Amniotic stem cell (primary cell): ENCODE results near the gene CEP20.
A peak's percentile ranks its signal among the peaks of the same experiment; 100 is the strongest.
"Not testable (repeated sequence)": the region's sequence is repeated elsewhere in the genome, so short reads cannot be mapped to it uniquely, and the experiment has no call there.

Experiments used
- DNase-seq: peaks from one replicate; lab custom pipeline; 2025; lab: John Stamatoyannopoulos, UW

CEP20 gene, protein sequence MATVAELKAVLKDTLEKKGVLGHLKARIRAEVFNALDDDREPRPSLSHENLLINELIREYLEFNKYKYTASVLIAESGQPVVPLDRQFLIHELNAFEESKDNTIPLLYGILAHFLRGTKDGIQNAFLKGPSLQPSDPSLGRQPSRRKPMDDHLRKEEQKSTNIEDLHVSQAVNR

DNA sequence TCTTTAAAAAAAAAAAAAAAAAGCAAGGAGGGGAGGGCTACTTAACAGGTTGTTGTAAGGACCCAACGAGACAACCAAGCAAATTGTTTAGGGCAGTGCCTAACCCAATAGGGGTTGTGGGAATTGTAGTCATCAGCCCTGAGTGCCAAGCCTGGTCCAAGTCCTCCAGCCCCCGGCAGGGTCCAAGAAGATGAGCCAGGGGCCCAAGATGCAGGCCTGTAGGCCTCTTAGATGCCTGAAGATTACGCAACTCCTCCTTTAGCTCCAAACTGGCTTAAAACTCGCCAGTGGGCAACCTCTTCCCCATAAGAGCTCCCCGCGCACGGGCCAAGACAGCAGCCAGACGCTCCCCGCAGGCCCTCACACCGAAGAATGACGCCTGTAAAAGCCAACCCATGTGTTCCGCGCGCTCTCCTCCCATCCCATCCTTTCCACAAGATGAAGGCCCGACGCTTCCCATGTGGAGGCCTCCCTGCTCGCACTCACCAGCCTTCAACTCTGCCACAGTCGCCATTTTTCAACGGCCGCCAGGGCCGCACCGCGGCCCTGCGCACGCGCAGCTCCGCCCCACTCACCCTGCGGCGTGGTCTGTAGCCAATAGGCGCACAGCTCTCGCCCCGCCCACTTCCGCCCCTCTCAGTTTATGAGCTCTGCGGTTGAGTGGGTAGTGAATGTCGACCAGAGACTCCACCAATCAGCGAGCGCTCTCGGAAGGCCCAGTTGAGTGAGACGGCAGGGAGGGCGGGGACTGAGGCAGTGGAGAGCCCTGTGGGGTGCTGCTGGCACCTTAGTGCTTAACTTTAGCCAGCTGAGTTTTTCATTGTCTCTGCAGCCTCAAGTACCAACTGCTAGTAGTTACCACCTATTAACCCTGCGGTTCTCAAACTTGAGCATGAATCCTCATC is at the start of gene CEP20:
Gene CEP20, minus strand, starts transcription at position 532 of the 905 bp plus-strand sequence. Its CDS starts 18 bp downstream, at position 514.
- DNase-seq: peak; percentile 100

DNA sequence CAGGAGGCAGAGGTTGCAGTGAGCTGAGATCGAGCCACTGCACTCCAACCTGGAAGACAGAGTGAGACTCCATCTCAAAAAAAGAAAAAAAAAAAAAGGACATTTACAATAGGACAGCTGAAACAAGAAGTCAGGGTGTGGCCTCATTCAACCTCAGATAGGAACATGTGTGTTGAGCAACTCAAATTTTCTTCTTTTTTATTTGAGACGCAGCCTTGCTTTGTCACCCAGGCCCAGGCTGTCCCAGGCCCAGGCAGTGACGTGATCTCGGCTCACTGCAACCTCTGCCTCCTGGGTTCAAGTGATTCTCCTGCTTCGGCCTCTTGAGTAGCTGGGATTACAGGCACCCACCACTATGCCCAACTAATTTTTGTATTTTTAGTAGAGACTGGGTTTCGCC is 48.4 kb upstream of the CEP20 start:
- DNase-seq: not testable (repeated sequence)

DNA sequence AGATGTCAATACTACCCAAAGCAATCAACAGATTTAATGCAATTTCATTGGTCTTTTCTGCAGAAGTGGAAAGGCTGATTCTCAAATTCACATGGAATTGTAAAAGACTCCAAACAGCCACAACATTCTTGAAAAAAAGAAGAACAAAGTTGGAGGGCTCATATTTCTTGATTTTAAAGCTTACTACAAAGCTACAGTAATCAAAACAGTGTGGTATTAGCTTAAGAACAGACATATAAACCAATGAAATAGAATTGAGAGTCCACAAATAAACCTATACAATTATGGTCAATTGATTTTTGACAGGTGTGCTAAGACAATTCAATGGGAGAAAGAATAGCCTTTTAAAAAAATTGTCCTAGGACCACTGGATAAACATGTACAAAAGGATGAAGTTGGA is 46.6 kb upstream of the CEP20 start:
- DNase-seq: no peak

DNA sequence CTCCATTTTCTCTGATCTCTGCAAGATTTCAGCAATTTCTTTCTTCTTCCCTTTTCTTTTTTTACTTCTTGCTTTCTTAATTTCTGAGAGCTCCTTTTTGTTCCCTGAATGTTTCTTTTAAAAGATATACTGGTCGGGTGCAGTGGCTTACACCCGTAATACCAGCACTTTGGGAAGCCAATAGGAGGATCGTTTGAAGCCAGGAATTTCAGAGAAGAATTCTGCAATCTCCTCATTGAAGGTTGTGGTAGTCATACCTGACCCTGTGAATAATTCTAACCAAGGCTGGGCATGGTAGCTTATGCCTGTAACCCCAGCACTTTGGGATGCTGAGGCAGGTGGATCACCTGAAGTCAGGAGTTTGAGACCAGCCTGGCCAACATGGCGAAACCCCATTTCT is 45.4 kb upstream of the CEP20 start:
- no peak for DNase-seq

DNA sequence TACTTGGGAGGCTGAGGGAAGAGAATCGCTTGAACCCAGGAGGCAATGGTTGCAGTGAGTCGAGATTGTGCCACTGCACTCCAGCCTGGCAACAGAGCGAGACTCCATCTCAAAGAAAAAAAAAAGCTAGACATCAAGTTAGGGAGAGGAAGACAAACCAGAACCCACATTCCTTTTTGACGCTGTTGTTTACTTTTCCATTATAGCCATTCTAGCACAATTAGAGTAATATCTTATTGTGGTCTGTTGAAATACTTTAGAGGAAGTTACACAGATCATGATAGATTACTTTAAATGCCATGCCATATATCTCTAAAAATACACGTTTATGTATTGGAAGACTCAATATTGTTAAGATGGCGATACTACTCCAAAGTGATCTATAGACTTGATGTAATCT is 44.5 kb upstream of the CEP20 start:
- no peak for DNase-seq

DNA sequence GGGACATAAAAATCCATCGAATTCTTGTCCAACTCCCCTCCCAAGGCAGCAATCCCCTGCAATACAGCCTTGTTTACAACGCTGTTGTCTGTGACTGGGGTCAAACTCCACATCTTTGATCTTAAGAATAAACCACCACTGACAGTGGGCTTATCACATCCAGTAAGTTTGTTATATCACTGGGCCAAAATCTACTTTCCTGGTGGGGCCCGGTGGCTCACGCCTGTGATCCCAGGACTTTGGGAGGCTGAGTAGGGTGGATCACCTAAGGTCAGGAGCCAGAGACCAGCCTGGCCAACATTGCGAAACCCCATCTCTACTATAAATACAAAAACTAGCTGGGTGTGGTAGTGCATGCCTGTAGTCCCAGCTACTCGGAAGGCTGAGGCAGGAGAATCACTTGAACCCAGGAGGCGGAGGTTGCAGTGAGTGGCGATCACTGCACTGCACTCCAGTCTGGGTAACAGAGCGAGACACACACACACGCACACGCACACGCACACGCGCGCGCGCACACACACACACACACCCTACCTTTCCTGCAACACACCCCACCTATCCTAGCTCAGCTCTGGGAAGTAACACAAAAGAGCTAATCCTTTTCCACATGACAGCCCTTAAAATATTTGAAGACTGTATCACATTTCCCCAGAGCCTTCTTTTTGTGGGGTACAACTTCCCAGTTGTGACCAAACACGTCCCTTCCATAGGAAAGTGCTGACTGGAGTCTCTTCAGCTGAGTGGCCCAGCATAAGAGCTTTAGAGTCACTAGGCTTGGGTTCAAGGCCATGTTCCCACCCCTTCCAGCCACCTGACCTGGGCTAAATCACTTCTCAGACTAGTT is 40.1 kb upstream of the CEP20 start:
- DNase-seq: no peak

DNA sequence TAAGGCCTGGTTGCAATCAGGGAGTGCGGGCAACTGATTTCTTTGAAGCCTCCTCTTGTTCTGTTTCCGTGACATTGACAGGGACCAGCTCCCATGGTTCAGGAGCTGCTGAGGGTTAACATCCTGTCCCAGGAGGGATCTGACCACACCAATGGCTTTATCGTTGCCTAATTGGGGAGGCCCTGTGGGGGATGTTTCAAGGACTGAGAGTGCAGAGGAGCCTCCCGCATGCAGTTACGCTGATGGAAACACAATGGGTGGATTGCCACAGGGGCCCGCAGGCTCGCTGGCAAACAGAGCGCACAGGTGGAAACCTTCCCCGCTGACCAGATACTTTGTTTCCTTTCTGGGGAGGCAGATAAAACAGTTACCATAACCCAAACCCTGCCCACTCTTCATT is 37.2 kb upstream of the CEP20 start:
- no peak for DNase-seq

DNA sequence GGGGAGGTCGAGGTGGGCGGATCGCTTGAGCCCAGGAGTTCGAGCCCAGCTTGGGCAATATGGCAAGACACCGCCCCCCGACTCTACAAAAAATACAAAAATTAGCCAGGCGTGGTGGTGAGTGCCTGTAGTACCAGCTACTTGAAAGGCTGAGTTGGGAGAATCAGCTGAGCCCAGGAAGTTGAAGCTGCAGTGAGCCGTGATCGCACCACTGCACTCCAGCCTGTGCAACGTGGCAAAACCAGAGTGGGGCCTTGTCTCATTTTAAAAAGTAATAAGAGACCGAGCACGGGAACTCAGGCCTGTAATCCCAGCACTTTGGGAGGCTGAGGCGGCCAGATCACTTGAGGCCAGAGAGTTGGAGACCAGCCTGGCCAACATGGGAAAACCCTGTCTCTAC is 36.6 kb upstream of the CEP20 start:
- no peak for DNase-seq

DNA sequence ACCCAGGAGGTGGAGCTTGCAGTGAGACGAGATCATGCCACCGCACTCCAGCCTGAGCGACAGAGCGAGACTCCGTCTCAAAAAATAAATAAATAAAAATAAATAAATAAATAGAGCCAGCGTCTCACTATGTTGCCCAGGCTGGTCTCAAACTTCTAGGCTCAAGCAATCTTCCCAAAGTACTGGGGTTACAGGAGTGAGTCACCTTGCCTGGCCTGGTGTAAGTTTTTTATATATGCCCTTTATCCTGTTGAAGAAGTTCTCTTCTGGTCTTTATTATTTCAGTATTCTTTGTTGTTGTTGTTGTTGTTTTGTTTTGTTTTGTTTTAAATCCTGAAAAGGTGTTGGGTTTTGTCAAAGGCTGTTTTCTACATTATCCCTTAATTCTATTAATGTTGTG is 30.9 kb upstream of the CEP20 start:
- DNase-seq: no peak

DNA sequence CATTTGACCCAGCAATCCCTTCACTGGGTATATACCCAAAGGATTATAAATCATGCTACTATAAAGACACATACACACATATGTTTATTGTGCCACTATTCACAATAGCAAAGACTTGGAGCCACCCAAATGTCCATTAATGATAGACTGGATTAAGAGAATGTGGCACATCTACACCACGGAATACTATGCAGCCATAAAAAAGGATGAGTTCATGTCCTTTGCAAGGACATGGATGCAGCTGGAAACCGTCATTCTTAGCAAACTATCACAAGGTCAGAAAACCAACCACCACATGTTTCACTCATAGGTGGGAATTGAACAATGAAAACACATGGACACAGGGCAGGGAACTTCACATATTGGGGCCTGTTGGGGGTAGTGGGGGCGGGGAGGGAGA is 29.9 kb upstream of the CEP20 start:
- not testable (repeated sequence) for DNase-seq

DNA sequence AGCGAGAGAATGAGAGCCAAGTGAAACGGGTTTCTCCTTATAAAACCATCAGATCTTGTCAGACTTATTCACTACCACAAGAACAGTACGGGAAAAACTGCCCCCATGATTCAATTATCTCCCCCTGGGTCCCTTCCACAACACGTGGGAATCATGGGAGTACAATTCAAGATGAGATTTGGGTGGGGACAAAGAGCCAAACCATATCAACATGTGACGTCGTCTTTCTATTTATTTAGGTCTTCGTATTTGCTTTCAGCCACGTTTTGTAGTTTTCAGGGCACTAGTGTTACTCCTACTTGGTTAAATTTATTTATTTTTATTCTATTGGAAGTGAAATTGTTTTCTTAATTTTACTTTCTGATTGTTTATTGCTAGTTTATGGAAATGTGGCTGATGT is 27.9 kb upstream of the CEP20 start:
- no peak for DNase-seq

DNA sequence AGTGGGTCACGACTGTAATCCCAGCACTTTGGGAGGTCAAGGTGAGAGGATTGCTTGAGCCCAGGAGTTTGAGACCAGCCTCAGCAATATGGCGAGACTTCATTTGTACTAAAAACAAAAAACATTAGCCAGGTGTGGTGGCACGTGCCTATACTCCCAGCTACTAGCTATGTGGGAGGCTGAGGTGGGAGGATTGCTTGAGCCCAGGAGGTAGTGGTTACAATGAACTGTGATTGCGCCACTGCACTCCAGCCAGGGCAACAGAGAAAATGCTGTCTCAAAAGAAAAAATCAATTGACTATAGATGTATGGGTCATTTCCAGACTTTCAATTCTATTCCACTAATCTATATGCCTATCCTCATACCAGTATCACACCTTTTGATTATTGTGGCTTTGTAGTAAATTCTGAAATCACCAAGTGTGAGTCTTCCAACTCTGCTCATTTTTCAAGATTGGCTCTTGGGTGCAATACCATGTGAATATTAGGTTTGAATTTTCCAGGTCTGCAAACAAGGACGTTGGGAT is 27.2 kb upstream of the CEP20 start:
- DNase-seq: no peak

DNA sequence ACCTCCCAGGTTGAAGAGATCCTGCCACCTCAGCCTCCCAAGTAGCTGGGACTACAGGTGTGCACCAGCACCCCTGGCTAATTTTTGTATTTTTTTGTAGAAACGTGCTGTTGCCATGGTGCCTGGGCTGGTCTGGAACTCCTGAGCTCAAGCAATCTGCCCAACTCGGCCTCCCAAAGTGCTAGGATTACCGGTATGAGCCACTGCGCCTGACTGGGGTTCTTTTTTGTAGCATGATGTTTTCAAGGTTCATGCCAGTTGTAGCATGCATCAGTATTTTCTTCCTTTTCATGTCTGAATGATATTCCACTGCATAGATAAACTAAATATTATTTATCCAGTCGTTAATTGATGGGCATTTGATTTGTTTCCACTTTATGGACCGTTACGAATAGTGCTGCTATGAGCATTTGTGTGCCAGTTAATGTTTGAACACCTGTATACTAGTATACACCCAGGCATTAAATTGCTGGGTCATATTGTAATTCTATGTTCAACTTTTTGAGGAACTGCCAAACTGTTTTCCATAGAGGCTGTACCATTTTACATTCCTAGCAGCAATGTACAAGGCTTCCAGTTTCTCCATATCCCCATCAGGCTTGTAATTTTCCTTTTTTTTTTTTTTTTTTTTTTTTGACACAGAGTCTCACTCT is 24.8 kb upstream of the CEP20 start:
- no peak for DNase-seq

DNA sequence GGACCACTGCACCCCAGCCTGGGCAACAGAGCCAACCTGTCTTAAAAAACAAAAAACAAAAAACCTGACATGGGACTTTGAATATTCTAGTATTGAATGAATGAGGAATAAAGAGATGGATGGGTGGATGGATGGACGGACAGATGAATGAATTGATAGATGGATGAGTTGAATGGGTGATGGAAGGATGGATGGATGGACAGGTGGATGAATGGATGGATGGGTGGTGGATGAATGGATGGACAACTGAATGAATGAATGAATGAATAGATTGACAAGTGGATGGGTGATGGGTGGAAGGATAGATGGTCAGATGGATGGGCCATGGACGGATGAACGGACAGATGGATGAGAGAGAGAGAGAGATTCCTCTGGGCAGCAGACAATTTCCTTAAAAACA is 22.8 kb upstream of the CEP20 start:
- no peak for DNase-seq

DNA sequence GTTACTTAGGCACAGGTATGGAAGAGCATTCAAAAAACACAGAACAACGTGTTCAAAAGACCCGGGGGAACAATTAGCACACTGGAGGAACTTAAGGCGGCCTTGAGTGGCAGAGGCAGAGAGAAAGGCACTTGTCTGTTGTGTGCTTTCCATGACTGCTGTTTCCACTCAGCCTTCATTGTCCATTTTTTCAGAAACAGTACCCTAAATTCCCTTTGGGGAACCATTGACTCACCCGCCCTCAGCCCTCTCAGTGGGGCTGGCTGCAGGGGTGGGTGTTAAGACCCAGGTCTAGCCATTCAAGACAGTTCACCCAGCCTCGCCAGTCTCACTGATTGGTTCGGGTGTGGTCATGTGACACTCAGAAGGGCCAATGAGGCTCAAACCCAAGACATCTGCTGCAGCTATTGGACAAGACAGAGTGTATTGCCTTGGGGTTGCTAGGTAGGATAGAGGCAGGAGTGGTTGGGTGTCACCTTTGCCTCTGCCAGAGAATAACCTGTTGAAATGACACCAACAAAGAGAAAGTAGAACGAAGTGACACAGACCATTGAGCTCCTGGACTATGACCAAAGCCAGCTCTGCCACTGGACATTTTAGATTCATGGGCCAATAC is 19.6 kb upstream of the CEP20 start:
- no peak for DNase-seq

DNA sequence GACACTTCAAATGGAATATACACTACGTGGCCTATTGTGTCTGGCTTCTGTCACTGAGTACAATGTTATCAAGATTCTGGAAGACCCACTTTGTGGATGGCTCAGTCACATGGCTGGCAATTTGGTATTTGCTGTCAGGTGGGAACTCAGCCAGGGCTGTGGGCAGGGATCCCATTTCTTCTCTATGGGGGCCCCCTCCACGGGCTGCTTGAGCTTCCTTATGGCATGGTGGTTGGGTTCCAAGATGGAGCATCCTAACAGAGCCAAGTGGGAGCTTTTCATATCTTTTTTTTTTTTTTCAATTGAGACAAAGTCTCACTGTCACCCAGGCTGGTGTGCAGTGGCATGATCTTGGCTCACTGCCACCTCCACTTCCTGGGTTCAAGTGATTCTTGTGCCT is 18.0 kb upstream of the CEP20 start:
- DNase-seq: no peak

DNA sequence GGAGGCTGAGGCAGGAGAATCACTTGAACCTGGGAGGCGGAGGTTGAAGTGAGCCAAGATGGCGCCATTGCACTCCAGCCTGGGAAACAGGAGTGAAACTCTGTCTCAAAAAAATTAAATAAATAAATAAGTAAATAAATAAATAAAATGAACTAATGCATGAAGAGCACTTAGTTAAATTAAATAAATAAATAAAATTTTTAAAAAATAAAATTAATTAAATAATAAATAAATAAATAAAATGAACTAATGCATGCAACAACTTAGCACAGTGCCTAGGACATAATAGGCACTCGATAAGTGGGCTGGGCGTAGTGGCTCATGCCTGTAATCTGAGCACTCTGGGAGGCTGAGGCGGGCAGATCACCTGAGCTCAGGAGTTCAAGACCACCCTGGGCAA is 15.6 kb upstream of the CEP20 start:
- no peak for DNase-seq

DNA sequence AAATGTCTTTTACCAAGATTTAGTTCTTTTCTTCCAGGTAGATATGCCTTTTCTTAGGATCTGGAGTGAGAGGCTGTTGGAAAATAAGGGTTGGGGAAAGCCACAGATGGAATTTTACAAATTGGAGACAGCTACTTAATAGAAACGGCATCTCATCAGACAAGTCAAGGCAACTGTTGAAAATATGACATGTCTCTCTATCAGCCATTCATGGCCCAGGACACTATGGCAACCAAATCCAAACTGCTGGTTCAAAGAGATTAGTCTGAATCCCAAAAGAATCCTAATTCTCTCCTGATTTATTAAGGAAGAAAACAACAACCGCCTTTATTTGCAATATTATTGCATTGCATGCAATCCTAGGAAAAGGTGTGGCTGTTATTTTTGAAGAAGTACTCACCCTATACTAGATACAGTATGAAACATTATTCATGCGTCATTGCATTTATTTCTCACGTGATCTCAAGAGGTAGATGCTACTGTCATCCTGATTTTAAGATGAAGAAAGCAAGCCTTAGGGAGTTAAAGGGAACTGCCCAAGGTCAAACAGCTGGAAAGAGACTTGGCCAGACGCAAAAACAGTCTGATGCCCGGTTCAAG is 12.6 kb upstream of the CEP20 start:
- DNase-seq: no peak

DNA sequence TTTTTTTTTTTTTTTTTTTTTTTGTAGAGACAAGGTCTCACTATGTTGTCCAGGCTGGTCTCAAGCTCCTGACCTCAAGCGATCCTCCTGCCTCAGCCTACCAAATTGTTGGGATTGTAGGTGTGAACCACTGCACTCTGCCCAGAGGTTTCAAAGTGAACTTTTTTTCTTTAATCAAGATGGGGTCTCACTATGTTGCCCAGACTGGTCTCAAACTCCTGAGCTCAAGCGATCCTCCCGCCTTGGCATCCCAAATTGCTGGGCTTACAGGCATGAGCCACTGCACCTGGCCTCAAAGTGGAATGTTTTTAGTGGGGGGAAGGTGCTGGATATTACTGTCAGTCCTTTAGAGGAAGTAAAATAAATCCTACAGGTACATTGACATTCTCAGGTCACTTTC is 12.0 kb upstream of the CEP20 start:
- DNase-seq: no peak

DNA sequence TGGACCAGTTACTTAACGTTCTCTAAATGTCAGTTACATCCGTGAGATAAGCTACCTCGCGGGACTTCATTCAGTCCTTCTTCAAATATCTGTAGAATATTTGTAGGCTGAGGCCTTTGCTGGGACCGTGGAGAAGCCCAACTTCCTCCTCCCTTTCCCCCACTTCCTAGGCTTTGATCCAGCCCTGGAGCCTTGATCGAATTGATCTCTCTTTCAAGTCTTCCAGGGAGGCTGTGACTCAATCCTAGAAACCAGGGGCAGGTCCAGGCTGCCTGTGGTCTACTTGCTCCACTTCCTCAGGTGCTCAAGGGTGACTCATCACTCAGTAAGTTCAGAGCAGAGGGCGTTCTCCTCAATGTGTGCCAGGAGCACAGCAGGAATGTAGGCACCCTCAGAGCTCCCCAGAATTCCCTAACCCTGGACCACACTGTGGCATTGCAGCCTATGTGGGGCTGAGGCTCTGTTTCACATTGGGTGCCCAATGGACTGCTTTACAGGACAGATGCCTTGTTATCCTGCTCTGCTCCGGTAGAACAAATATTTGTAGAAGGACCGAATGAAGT is 11.2 kb upstream of the CEP20 start:
- DNase-seq: peak; percentile 17

DNA sequence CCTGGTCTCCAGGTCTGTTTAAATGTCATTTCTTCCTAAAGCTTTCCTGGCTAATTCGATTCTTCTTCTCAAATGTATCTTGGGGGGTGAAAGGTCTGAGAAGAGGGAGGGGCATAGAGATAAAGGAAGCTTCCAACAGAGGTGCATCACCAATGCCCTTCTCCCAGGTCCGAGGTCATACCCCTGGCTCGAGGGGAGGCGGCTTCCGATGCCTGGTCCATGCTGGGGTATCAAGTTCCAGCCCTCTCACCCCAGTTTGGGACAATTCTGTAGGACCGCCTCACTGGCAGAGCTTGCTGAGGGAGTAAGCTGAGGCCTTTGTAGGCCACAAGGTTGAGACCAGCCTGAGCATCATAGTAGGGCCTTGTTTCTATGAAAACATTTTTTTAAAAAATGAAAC is 10.3 kb upstream of the CEP20 start:
- DNase-seq: no peak
